Measurements from ENCODE around the gene PPP1CB.
A peak's percentile ranks its signal among the peaks of the same experiment; 100 is the strongest.
"Not testable (repeated sequence)": the region's sequence is repeated elsewhere in the genome, so short reads cannot be mapped to it uniquely, and the experiment has no call there.

The PPP1CB gene

DNA sequence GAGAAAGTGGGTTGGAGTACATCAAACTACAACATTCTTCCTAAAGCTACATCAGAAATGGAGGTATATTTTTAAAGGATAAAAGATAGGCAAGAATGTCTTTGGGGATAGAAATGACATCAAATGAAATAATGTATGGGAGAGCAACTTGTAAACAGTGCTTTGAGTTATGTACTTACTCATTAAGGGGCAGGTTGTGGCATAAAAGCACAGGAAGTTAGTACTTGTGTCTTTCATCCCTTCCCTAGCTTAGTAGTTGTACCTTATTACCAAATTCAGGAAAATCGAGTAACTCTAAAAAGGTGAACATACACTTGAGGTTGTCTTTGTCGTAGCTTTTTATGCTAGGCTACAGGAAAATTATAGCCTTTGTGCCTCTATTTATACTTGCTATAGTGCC, 28.9 kb downstream of the PPP1CB start:
- no peak for ATAC-seq

DNA sequence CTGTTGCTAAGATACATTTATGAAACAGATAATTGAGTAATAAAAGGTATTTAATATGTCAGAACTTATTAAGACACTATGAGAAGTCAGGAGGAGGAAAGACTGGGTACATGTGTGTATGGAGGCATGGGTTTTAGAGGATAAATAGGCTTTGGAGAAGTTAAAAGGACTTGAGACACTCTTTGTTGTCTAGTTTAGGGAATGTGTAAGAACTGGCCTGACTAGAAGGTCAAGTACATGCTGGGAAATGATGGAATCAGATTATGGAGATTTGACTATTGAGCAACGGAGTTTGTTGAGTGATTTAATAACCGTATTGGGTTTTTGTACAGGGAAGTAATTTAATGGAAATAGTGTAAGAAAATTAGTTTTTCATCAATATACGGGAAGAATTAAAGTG, 30.8 kb downstream of the PPP1CB start:
- no peak for ATAC-seq

DNA sequence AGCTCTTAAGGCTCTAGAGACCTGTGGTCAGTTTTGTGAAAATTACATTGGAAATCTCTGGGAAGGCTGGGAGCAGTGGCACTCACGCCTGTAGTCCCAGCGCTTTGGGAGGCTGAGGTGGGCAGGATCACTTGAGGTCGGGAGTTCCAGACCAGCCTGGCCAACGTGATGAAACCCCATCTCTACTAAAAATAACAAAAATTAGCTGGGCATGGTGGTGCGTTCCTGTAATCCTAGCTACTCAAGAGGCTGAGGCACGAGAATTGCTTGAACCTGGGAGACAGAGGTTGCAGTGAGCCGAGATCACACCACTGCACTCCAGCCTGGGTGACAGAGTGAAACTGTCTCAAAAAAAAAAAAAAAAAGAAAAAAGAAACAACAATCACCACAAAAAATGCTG, 32.9 kb downstream of the PPP1CB start:
- ATAC-seq: not testable (repeated sequence)

DNA sequence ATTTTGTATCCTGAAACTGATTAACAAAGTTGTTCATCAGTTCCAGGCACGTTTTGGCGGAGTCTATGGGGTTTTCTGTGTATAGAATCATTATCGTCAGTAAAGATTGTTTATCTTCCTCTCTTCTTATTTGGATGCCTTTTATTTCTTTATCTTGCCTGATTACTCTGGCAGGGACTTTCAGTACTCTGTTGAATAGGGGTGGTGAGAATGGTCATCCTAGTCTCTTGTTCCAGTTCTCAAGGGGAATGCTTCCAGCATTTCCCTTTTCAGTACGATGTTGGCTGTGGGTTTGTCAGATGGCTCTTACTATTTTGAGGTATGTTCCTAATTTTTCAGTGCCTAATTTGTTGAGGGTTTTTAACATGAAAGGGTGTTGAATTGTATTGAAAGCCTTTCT, 45.0 kb downstream of the PPP1CB start:
- ATAC-seq: no peak

DNA sequence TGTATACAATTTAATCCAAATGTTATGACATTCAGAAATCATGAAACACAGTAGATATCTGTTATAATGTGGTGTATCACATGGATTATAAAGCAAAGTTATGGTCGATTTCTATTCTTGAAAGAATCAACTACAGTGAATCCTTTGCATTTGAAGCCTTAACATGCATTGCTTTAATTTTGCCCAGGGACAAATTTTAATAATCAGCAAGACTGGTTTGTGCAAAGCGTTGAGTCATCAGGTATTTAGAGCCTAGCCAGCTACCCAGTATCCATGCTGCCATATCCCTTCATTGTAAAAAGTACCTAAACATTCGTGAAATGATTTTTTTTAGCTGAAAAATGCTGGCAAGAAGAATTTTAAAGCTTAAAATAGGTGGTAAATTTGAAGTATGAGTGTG, 50.1 kb downstream of the PPP1CB start:
- ATAC-seq: no peak

DNA sequence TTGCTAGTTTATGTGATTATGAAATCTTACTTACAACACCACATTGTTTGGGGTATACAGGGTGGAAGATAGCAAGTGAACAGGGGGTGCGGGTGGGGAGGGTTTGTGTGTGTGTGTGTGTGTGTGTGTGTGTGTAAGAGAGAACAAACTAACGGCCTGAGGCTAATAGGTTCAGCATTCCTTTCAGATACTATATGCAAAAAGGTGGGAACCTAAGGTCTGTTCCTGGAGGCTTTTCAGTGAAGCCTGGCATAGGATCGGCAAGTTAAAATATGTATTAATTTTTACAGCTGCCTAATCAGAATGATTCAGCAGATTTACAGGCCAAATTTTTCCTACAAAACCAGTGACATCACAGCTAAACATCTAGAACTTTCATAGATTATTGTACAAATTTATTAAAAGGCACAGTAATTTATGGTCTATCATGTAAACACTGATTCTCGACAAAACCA, 51.4 kb downstream of the PPP1CB start:
- no peak for ATAC-seq

DNA sequence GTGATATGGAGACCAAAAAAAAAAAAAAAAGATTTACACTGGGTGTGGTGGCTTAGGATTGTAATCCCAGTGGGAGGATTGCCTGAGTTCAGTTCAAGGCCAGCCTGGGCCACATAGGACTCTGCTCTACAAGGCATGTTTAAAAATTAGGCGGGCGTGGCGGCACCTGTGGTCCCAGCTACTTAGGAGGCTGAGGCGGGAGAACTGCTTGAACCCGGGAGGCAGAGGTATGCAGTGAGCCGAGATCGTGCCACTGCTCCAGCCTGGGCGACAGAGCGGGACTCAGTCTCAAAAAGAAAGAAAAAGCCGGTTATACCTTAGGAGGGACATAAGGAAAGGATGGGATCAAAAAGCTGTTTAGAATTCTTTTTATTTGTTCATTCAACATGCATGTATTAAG, 58.3 kb downstream of the PPP1CB start:
- ATAC-seq: no peak

DNA sequence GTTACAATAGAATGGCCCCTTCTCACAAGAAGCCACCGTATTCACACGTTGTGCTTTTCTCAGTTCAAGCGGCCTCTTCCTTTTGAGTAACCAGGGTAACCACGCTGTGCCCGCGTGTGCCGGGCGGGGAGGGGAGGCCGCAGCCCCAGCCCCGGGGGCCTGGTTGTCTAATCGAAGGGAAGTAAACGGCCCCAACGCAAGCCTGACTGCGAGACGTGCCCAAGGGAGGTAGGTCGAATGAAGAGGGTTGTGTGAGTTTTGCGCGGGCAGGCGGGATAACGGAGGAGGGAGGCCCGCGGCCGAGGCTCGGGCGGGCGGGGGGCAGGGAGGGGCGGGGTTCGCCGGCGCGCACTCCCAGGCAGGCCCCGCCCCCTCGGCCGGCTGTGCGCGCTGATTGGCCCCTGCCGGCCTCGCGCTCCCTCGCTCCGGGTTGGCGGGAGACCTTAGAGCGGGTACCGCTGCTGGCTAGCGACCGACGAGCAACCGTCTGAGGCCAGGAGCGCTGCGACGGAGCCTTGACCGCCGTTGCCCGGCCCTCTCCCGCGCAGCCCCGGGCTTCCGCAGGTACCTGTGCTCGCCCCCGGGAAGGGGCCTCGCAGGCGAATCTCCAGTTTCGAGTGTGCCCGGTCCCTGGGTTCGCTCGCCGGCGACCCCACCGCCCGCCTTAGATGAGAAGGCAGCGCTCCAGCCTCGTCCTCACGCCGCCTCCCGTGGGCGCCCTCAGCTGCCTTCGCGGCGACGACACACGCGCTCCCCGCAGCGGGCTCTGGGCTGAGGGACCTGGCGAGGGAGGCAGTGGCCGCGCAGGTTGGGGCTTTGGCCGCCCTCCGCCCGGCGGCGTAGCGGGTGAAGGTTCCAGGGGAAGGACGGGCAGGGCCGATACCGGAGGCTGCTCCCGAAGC, 59.0 kb downstream of the PPP1CB start, which contains the start of gene SPDYA:
Gene SPDYA, plus strand, starts transcription at position 451 of the 902 bp plus-strand sequence. CDS start 5,181 bp downstream, outside the sequence.
- peak; percentile 93 to 95 for ATAC-seq

DNA sequence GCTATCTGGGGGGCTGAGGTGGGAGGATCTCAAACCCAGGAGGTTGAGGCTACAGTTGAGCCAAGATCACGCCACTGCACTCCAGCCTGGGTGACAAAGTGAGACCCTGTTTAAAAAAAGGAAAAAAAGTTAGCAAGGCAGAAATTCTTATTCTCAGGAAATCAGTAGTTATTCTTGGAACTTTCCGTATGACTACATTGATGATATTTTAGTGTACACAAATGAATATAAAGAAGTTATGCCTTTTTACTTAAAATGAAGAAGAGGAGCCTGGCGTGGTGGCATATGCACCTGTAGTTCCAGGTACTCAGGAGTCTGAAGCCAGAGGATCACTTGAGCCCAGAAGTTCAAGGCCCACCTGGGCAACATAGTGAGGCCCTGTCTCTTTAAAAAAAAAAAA, 66.4 kb downstream of the PPP1CB start:
- ATAC-seq: no peak

DNA sequence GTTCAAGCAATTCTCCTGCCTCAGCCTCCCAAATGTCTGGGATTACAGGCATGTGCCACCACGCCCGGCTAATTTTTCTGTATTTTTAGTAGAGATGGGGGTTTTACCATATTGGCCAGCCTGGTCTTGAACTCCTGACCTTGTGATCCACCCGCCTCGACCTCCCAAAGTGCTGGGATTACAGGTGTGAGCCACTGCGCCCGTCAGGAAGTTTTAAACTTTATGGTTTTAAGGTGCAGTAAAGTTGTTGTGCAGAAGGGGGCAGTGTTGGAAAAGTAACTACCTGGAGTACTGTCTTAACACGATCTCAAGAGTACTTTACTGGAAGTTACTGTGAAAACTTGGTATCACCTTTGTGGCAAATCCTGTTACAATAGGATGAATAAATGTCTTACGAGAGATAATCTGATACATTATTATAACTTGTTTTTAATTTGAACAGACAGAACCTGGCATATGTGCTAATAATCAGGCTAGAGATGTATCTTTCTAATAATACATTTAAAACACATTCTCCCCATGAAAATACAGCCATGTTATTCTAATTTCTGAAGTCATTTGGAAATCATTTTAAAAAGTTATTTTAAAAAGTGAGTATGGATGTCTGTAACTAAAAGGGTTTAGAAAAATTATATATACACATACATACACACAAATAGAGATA, 69.8 kb downstream of the PPP1CB start:
- peak in 1 of 2 donors; percentile 84 for ATAC-seq

DNA sequence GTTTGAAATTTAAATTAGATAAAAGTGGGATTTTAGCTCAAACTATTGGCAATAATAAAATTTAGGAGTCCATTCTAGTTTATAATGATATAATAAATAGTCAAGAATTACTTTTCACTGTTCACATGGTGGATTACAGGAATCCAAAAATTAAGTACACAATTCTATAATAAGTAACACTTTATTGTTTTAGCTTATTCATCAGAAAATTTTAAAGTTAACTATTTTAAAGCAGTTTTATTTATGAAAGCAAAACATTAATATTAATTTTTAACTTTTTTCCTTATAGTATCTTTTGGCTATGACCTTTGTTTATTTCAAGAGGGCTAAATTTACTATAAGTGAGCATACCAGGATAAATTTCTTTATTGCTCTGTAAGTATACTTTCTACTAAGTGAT, 70.4 kb downstream of the PPP1CB start:
- no peak for ATAC-seq

DNA sequence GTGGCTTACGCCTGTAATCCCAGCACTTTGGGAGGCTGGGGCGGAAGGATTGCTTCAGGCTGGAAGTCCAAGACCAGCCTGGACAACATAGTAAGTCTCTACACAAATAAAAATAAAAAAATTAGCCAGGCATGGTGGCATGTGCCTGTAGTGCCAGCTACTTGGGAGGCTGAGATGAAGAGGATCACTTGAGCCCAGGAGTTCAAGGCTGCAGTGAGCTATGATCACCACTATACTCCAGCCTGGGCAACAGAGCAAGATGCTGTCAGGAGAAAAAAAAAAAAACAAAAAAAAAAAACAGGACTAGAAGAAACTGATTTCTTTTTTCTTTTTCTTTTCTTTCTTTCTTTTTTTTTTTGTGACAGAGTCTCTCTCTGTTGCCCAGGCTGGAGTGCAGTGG, 72.6 kb downstream of the PPP1CB start:
- ATAC-seq: no peak

DNA sequence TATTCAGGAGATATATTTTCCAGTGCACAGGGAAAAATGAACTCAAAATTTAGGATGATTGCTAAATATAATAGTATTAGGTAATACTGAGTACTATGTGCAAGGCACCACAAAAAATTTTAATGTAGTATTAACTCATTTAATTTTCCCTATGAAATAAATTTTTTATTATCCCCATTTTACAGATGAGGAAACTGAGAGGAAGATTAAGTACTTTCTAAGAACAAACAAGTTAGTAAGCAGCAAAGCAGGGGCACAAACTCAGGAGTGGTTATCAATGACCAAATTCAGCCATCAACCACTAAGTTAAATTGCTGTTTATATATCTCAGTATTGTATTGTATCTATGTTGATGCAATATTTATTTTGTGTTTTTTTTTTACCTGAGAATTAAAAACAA, 73.2 kb downstream of the PPP1CB start:
- no peak for ATAC-seq

DNA sequence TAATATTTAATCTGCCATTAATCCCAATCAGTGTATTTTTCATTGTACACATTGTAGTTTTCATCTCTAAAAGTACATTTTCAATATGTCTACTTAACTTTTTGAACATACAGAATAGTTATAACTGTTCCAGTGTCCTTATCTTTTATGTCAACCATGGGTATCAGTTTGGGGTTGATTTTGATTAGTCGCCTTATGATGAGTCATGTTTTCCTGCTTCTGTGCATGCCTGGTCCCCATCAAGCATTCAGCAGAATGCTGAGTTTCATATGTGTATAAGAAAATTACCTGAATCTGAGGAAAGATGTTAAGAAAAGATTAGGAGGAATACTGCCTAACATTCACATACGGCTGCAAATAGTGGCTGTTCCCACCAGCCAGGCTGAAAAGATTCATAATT, 76.8 kb downstream of the PPP1CB start:
- ATAC-seq: no peak

DNA sequence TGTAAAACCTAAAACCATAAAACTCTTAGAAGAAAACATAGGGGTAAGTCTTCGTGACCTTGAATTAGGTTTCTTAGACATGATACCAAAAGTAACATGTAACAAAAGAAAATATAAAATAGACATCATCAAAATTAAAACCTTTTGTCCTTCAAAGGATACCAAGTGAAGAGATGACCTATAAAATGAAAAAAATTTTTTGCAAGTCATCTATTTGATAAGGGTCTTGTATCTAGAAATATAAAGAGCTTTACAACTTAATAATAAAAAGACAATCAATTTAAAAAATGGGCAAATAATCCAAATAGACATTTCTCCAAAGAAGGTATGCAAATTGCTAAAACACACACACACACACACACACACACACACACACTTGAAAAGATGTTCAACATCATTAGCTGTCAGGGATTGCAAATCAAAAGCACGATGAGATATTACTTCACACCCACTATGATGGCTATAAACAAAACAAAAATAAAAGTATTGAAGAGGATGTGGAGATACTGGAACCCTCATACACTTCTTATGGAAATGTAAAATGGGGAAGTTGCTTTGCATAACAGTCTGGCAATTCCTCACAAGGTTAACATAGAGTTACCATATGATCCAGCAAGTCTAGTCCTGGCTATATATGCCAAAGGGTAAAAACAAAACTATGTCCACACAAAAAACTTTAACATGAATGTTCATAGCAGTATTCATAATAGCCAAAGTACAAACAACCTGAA, 82.3 kb downstream of the PPP1CB start:
- ATAC-seq: no peak

DNA sequence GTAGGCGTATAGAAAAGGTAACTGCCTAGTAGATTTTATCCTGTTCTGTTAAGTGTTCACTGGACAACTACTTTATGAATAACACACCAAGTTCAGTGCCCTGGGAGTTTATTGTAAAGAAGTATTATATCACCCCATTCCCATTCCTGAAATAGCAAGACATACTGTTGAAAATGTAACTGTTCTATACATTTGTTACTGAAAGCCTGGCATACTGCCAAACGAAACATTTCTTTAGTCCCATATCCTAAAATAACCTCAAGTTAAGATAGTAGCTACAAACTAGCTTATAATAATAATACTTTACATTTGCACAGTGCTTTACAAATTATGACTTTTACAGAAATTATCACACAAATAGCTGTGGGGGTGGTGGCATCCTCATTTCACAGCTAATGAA, 84.2 kb downstream of the PPP1CB start:
- ATAC-seq: no peak

DNA sequence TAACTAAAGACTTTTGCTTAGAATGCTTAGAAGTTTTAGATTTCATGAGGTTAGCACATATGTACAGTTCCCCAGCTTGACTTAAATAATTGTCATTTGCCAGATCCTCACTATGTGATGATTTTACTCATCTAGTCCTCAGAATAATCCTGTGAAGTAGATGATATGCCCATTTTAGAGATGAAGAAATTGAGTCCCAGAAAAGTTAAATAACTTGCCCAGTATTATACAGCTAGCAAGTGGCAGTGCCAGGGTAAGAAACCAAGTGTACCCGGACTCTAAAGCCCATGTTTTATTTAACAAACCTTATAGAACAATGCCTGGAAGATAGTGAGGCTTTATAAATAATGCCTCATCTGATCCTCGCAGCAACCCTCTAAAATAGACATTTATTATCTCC, 87.3 kb downstream of the PPP1CB start:
- no peak for ATAC-seq

DNA sequence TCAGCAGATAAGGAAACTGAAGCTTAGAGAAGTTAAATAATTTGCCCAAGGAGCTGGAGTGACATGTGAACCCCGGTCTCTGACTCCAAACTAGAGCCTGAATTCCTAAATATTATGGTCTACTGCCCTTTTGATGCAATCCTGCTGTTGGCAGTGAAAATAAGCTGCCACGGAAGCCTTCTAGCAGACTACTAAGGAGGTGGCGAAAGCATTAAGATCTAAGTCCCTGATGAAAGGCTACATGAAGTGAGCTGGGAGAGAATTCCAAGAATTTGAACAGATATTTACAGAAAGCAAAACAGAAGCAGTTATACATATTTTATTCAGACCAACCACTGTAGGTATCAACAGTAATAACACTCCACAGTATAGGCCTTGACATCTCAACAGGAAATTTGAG, 90.4 kb downstream of the PPP1CB start:
- no peak for ATAC-seq

Data from activated CD4-positive, CD25-positive, alpha-beta regulatory T cell treated with anti-CD3 and anti-CD28 coated beads, Interleukin-2, amount 50 U/mL, for 24 hours (primary cell).